Mucosa of descending colon (tissue), 3 donors: ENCODE measurements around the gene RAVER2. TPM values are rescaled to one million over a fixed set of nuclear protein-coding genes. Genes with fewer than 3 reads are reported as not detected.

ENCODE experiments used
- ATAC-seq: fragments of 200-7000 bp; cut with Tn5 transposase; one replicate; pipeline ENCODE4 v1.9.1; 2020; ENCODE audit warnings: mild to moderate bottlenecking, moderate library complexity
- DNase-seq, 3 donors: peaks; one replicate each; pipeline ENCODE4 v3.0.0-alpha.2; 2020
- H3K36me3 ChIP-seq: fragments of 200-600 bp; one replicate; pipeline ENCODE4 v1.8.0; 2021; ENCODE audit warnings: low read depth, mild to moderate bottlenecking
- H3K4me1 ChIP-seq: fragments of 200-600 bp; one replicate; pipeline ENCODE4 v1.8.0; 2021; ENCODE audit warnings: low read depth, mild to moderate bottlenecking
- H3K4me3 ChIP-seq: fragments of 200-600 bp; one replicate; pipeline ENCODE4 v1.8.0; 2021; ENCODE audit warnings: mild to moderate bottlenecking
- H3K9me3 ChIP-seq: fragments of 200-600 bp; one replicate; pipeline ENCODE4 v1.8.0; 2021; ENCODE audit warnings: mild to moderate bottlenecking
- CTCF ChIP-seq: fragments of 200-600 bp; IDR thresholded peaks from one replicate; pipeline ENCODE4 v1.8.0; 2022; ENCODE audit warnings: antibody characterized with exemption, mild to moderate bottlenecking
- intact Hi-C, 2 donors: fragments of 100-400 bp; cut with DNase I in 1 of 2; cut with micrococcal nuclease in 1 of 2; formaldehyde crosslinking; loops; one replicate each; pipeline versions ENCODE4 v1.11.0 to v1.11.1; 2022; cut with DNase I, micrococcal nuclease
- total RNA-seq, 3 donors: library from RNA; stranded (reverse); fragmentation: NEBNext Ultra II Directional in 2 of 3; extraction: Animal tissue kit (Norgen Biotek cat#: 25700) in 2 of 3; gene quantifications; one replicate each; pipeline versions ENCODE4 v1.2.1 to v1.2.4, GENCODE V29; 2021 to 2023
- donor health status: DM: no; HTN: no; CAD: no; lungs with moderate emphysema.
- donor health status: DM: no; HTN: no; CAD: no.
- donor health status: DM: no; HTN: yes; CAD: no.

RAVER2 gene
- total RNA-seq, 3 donors from 2014 or later: 35.9 to 81.0 (median 46.3) TPM

- TF ChIP-seq CTCF: no peak
- DNase-seq (no peak), ATAC-seq (no peak)
- no peaks in the 10 kb centered on the region for H3K4me1 ChIP-seq
- no peaks in the 10 kb centered on the region for H3K9me3 ChIP-seq
- no peaks in the 10 kb centered on the region for H3K36me3 ChIP-seq
- H3K4me3 ChIP-seq: no peak overlapping the region
- intact Hi-C loops: no loop called here
Observed at GRCh38 chr1:64857347-64857746, 112.5 kb downstream of the RAVER2 start.

- intact Hi-C loops: no loop called here
- H3K9me3 ChIP-seq: no peaks in the 10 kb centered on the region
- H3K36me3 ChIP-seq: no peaks in the 10 kb centered on the region
- H3K4me3 ChIP-seq: no peak overlapping the region
- TF ChIP-seq CTCF: no peak
- DNase-seq: peak in 2 of 3 donors; percentile 39 to 40
- peak; percentile 44 for ATAC-seq
- no peaks in the 10 kb centered on the region for H3K4me1 ChIP-seq
Observed at GRCh38 chr1:64861611-64862010, 116.7 kb downstream of the RAVER2 start.

GRCh38 chr1:64864018-64864940 is 119.4 kb downstream of the RAVER2 start:
- no peaks in the 10 kb centered on the region for H3K36me3 ChIP-seq
- intact Hi-C loops: no loop called here
- H3K9me3 ChIP-seq: no peaks in the 10 kb centered on the region
- DNase-seq (peak; percentile 64 to 87 (median 64)), ATAC-seq (peak; percentile 96)
- H3K4me3 ChIP-seq: no peak overlapping the region
- H3K4me1 ChIP-seq: no peaks in the 10 kb centered on the region
- no peak for TF ChIP-seq CTCF

GRCh38 chr1:64865105-64865757 is 120.4 kb downstream of the RAVER2 start:
- H3K4me3 ChIP-seq: no peak overlapping the region
- ATAC-seq: no peak
- no peaks in the 10 kb centered on the region for H3K9me3 ChIP-seq
- DNase-seq: no peak
- H3K4me1 ChIP-seq: no peaks in the 10 kb centered on the region
- no peaks in the 10 kb centered on the region for H3K36me3 ChIP-seq
- no peak for TF ChIP-seq CTCF
- intact Hi-C loops: no loop called here

- Histone ChIP-seq H3K36me3 (no peaks in the 10 kb centered on the region), H3K4me3 (no peak overlapping the region), H3K4me1 (no peaks in the 10 kb centered on the region), H3K9me3 (no peaks in the 10 kb centered on the region)
- ATAC-seq (no peak), DNase-seq (no peak)
- intact Hi-C loops: no loop called here
- no peak for TF ChIP-seq CTCF
Observed at GRCh38 chr1:64866689-64867088, 121.8 kb downstream of the RAVER2 start.
